ENCODE measurements around the gene SLCO1A2.

SLCO1A2 gene

DNA sequence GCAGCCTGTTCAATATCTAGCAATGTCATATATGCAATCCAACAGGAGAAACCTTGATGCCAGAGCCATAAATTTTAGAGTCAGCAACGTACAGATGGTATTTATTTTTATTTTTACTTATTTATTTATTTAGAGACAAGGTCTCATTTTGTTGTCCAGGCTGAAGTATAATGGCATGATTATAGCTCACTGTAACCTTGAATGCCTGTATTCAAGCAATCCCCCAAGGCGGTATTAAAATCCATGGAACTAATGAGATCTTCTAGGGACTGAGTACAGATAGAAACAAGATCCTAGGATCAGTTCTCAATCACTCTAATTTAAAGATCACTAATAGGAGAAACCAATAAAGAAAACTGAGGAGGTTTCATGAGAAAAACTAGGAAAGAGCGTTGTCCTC lies 114.5 kb downstream of the SLCO1A2 start:
- no peak for DNase-seq (ENCODE audit: low read depth)
- H3K4me3 ChIP-seq (ENCODE audit: low read length) = no peak overlapping the region
- TF ChIP-seq CTCF (conservative IDR thresholded peaks at IDR 0.05; ENCODE audit: low read depth, low read length) = no peak

DNA sequence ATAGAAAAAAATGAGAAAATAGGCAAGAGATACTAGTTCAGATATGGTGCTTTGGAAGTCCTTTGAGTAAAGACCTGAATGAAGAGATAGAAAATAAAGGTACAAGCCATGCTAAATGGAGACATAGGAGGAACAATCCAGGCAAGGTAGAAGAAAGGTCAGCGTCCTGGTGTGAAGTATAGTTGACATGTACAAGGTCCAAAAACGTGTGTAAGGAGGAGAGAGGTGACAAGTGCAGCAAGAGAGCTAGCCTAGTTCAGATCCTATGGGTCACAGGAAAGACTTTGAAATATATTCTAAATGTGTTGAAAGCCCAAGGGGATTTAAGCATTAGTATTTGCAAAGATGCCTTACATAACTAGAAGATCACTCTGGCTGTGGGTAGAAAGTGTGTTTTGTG lies 115.5 kb downstream of the SLCO1A2 start:
- no peak overlapping the region for H3K4me3 ChIP-seq (ENCODE audit: low read length)
- DNase-seq (ENCODE audit: low read depth) = no peak
- TF ChIP-seq CTCF (conservative IDR thresholded peaks at IDR 0.05; ENCODE audit: low read depth, low read length) = no peak
